Measurements from ENCODE around the gene GPR31. TPM values are rescaled to one million over a fixed set of nuclear protein-coding genes. Genes with fewer than 3 reads are reported as not detected.

GPR31 gene
- total RNA-seq, 1 donor from 2014 or later: not detected

GRCh38 chr6:167125855-167126349, 31.9 kb downstream of the GPR31 start:
- no peak for ATAC-seq (ENCODE audit: poor library complexity)
- DNase-seq: no peak
- intact Hi-C loops (cut with DNase I): no loop called here

GRCh38 chr6:167125410-167125809, 32.4 kb downstream of the GPR31 start:
- intact Hi-C loops (cut with DNase I): no loop called here
- no peak for ATAC-seq (ENCODE audit: poor library complexity)
- no peak for DNase-seq

GRCh38 chr6:167124753-167125152, 33.0 kb downstream of the GPR31 start:
- DNase-seq (no peak), ATAC-seq (ENCODE audit: poor library complexity) (no peak)
- intact Hi-C loops (cut with DNase I): no loop called here

GRCh38 chr6:167122827-167123657, 34.7 kb downstream of the GPR31 start, which contains the start of gene CCR6:
Gene CCR6, plus strand, starts transcription at chr6:167123096. Its CDS starts 13,039 bp downstream, at chr6:167136135.
- ATAC-seq (ENCODE audit: poor library complexity) (no peak), DNase-seq (no peak)
- intact Hi-C loops (cut with DNase I): no loop called here

- intact Hi-C loops (cut with DNase I): no loop called here
- DNase-seq: no peak
- ATAC-seq (ENCODE audit: poor library complexity): no peak
Measured at GRCh38 chr6:167122041-167122826, 35.5 kb downstream of the GPR31 start.

GRCh38 chr6:167121335-167121841, 36.4 kb downstream of the GPR31 start:
- ATAC-seq (ENCODE audit: poor library complexity) (no peak), DNase-seq (no peak)
- intact Hi-C loops (cut with DNase I): no loop called here

- intact Hi-C loops (cut with DNase I): no loop called here
- no peak for DNase-seq
Measured at GRCh38 chr6:167120583-167120903, 37.2 kb downstream of the GPR31 start.

GRCh38 chr6:167119670-167120582, 37.9 kb downstream of the GPR31 start:
- no peak for DNase-seq
- ATAC-seq (ENCODE audit: poor library complexity): no peak
- intact Hi-C loops (cut with DNase I): no loop called here

More at GRCh38 chr6:167120583-167120903, 37.2 kb downstream of the GPR31 start:
- ATAC-seq (ENCODE audit: poor library complexity): no peak

- no peak for ATAC-seq (ENCODE audit: poor library complexity)
- intact Hi-C loops (cut with DNase I): no loop called here
- no peak for DNase-seq
Measured at GRCh38 chr6:167118839-167119238, 38.9 kb downstream of the GPR31 start.

GRCh38 chr6:167118006-167118405, 39.8 kb downstream of the GPR31 start:
- ATAC-seq (ENCODE audit: poor library complexity) (no peak), DNase-seq (no peak)
- intact Hi-C loops (cut with DNase I): no loop called here

- DNase-seq: no peak
- ATAC-seq (ENCODE audit: poor library complexity): no peak
- intact Hi-C loops (cut with DNase I): no loop called here
Measured at GRCh38 chr6:167116838-167117228, 40.9 kb downstream of the GPR31 start.

GRCh38 chr6:167116109-167116837, 41.5 kb downstream of the GPR31 start:
- DNase-seq (no peak), ATAC-seq (ENCODE audit: poor library complexity) (no peak)
- intact Hi-C loops (cut with DNase I): no loop called here

- intact Hi-C loops (cut with DNase I): no loop called here
- no peak for ATAC-seq (ENCODE audit: poor library complexity)
- no peak for DNase-seq
Measured at GRCh38 chr6:167115054-167115453, 42.7 kb downstream of the GPR31 start.

- no peak for ATAC-seq (ENCODE audit: poor library complexity)
- intact Hi-C loops (cut with DNase I): no loop called here
Measured at GRCh38 chr6:167113935-167114910, 43.6 kb downstream of the GPR31 start.

GRCh38 chr6:167113047-167113754, 44.6 kb downstream of the GPR31 start:
- no peak for DNase-seq
- intact Hi-C loops (cut with DNase I): no loop called here
- ATAC-seq (ENCODE audit: poor library complexity): no peak

More at GRCh38 chr6:167113935-167114910, 43.6 kb downstream of the GPR31 start:
- DNase-seq: no peak

- DNase-seq: no peak
- no peak for ATAC-seq (ENCODE audit: poor library complexity)
- intact Hi-C loops (cut with DNase I): no loop called here
Measured at GRCh38 chr6:167112421-167112820, 45.4 kb downstream of the GPR31 start.

All from Right ventricle myocardium superior (tissue), 1 donor.